T-helper 2 cell treated with Interferon-gamma antibody and Interleukin-4, amounts not matched to agents 5 μg/mL and 100 μg/mL, for 36 hours (primary cell): ENCODE results near the gene DIP2A.
"Not testable (repeated sequence)": the region's sequence is repeated elsewhere in the genome, so short reads cannot be mapped to it uniquely, and the experiment has no call there.

Source experiments
- DNase-seq: peaks from one replicate; pipeline ENCODE4 v3.0.0; 2021; ENCODE audit warnings: low spot score
- H3K27ac Mint-ChIP-seq: one replicate; pipeline ENCODE4 v1.8.0; 2021; ENCODE audit warnings: mild to moderate bottlenecking, mixed read lengths
- H3K27me3 Mint-ChIP-seq: one replicate; pipeline ENCODE4 v1.8.0; 2021; ENCODE audit warnings: low read depth, mixed read lengths
- H3K36me3 Mint-ChIP-seq: one replicate; pipeline ENCODE4 v1.8.0; 2021; ENCODE audit warnings: low read depth, mixed read lengths
- H3K4me1 Mint-ChIP-seq: one replicate; pipeline ENCODE4 v1.8.0; 2021; ENCODE audit warnings: low read depth, mixed read lengths
- H3K4me3 Mint-ChIP-seq: one replicate; pipeline ENCODE4 v1.8.0; 2022; ENCODE audit warnings: mild to moderate bottlenecking, moderate library complexity, mixed read lengths
- H3K9me3 Mint-ChIP-seq: one replicate; pipeline ENCODE4 v1.8.0; 2021; ENCODE audit warnings: mixed read lengths

The DIP2A gene

GRCh38 chr21:46559291-46559983 lies 100.7 kb downstream of the DIP2A start:
- H3K4me1 Mint-ChIP-seq: peaks cover 32% of the 10 kb centered on the region
- no peaks in the 10 kb centered on the region for H3K27me3 Mint-ChIP-seq
- H3K27ac Mint-ChIP-seq: peak overlapping the region; percentile 98
- H3K36me3 Mint-ChIP-seq: peaks cover 54% of the 10 kb centered on the region
- H3K9me3 Mint-ChIP-seq: no peaks in the 10 kb centered on the region
- peak; percentile 64 for DNase-seq
- H3K4me3 Mint-ChIP-seq: peak overlapping the region; percentile 87

- no peaks in the 10 kb centered on the region for H3K27me3 Mint-ChIP-seq
- H3K4me1 Mint-ChIP-seq: peaks cover 32% of the 10 kb centered on the region
- peaks cover 55% of the 10 kb centered on the region for H3K36me3 Mint-ChIP-seq
- H3K9me3 Mint-ChIP-seq: no peaks in the 10 kb centered on the region
- H3K4me3 Mint-ChIP-seq: peak overlapping the region; percentile 87
- H3K27ac Mint-ChIP-seq: peak overlapping the region; percentile 98
- DNase-seq: no peak
Measured at GRCh38 chr21:46560568-46561444, 102.1 kb downstream of the DIP2A start.

DNA sequence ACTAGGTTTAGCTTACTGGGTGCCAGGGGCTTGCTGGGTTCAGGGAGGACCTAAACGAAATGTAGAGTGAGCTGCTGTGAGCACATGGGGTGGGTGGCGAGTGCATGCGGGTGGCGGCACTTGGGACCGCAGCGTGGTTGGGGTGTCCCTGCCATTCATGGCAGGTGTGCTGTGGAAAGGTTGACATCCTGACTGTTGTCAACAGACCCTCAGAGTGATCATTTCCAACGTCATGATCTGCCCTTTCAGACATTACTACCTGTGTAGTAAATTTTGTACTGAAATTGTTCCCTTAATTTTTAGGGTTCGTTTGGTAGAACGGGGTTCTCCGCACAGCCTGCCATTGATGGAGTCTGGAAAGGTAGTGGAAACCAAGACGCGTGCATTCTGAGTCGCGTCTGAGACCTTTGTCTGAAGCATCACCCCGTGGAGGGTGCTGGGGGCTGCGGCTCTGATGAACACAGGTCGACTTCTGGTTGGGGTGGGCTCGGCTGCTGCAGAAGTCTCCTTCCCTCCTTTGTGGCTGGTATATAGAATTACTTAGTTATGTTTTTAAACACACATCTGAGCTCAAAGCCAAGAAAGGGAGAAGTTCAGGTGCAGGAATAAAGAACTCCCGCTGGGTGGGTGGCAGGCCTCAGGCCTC lies 102.9 kb downstream of the DIP2A start:
- H3K36me3 Mint-ChIP-seq: peaks cover 56% of the 10 kb centered on the region
- H3K4me1 Mint-ChIP-seq: peaks cover 36% of the 10 kb centered on the region

GRCh38 chr21:46562472-46562871 lies 103.8 kb downstream of the DIP2A start:
- H3K27me3 Mint-ChIP-seq: no peaks in the 10 kb centered on the region
- peak overlapping the region; percentile 49 for H3K27ac Mint-ChIP-seq
- no peak for DNase-seq
- H3K36me3 Mint-ChIP-seq: peaks cover 57% of the 10 kb centered on the region
- peaks cover 42% of the 10 kb centered on the region for H3K4me1 Mint-ChIP-seq
- H3K9me3 Mint-ChIP-seq: no peaks in the 10 kb centered on the region
- no peak overlapping the region for H3K4me3 Mint-ChIP-seq

More for the DNA sequence above, 102.9 kb downstream of the DIP2A start:
- Mint-ChIP-seq H3K4me3 (peak overlapping the region; percentile 87), H3K27me3 (no peaks in the 10 kb centered on the region), H3K27ac (peak overlapping the region; percentile 98), H3K9me3 (no peaks in the 10 kb centered on the region)
- no peak for DNase-seq

GRCh38 chr21:46562964-46563607 lies 104.4 kb downstream of the DIP2A start:
- peaks cover 62% of the 10 kb centered on the region for H3K36me3 Mint-ChIP-seq
- H3K9me3 Mint-ChIP-seq: no peaks in the 10 kb centered on the region
- H3K4me1 Mint-ChIP-seq: peaks cover 44% of the 10 kb centered on the region
- H3K27ac Mint-ChIP-seq: no peak overlapping the region
- H3K4me3 Mint-ChIP-seq: no peak overlapping the region
- DNase-seq: no peak
- no peaks in the 10 kb centered on the region for H3K27me3 Mint-ChIP-seq

DNA sequence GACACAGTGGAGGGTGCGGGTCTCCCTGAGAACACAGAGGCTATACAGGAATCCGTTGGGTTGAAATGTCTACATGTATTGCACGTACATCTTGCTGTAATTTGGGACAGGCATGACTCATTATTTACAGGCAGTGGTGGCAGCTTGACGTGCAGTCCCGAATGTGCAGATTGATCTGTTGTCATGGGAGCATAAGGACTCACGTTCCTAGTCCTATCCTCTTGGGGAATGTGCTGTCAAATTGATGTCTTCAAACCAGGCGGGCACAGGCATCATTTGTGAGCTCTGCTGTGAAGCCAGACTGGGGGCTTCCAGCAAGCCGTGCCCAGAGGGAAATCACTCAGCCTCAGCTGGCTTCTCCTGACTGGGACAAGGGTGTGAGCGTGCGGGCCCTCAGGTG lies 105.7 kb downstream of the DIP2A start:
- Mint-ChIP-seq H3K4me1 (peaks cover 40% of the 10 kb centered on the region), H3K27ac (no peak overlapping the region), H3K27me3 (no peaks in the 10 kb centered on the region), H3K9me3 (no peaks in the 10 kb centered on the region), H3K36me3 (peaks cover 64% of the 10 kb centered on the region), H3K4me3 (no peak overlapping the region)
- no peak for DNase-seq

DNA sequence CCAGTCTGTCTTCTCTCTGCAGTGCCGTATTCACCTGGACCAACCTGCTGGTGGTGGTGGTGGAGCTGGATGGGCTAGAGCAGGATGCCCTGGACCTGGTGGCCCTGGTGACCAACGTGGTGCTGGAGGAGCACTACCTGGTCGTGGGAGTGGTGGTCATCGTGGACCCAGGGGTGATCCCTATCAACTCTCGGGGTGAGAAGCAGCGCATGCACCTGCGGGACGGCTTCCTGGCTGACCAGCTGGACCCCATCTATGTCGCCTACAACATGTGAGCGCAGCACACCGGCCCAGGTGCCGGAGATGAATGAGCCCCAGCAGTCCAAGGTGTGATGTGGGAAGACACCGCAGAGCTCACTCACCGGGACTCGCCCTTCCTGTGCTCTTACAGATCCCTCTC lies 108.7 kb downstream of the DIP2A start:
- Mint-ChIP-seq H3K4me3 (no peak overlapping the region), H3K27ac (no peak overlapping the region), H3K4me1 (peaks cover 13% of the 10 kb centered on the region), H3K27me3 (no peaks in the 10 kb centered on the region), H3K36me3 (peaks cover 69% of the 10 kb centered on the region), H3K9me3 (peaks cover 8% of the 10 kb centered on the region)
- DNase-seq: no peak

GRCh38 chr21:46568562-46568961 lies 109.9 kb downstream of the DIP2A start:
- H3K9me3 Mint-ChIP-seq: peaks cover 14% of the 10 kb centered on the region
- peaks cover 12% of the 10 kb centered on the region for H3K4me1 Mint-ChIP-seq
- no peak for DNase-seq
- H3K36me3 Mint-ChIP-seq: peaks cover 67% of the 10 kb centered on the region
- H3K4me3 Mint-ChIP-seq: no peak overlapping the region
- H3K27ac Mint-ChIP-seq: no peak overlapping the region
- H3K27me3 Mint-ChIP-seq: no peaks in the 10 kb centered on the region

- peaks cover 66% of the 10 kb centered on the region for H3K36me3 Mint-ChIP-seq
- H3K4me1 Mint-ChIP-seq: peaks cover 12% of the 10 kb centered on the region
- no peaks in the 10 kb centered on the region for H3K27me3 Mint-ChIP-seq
- no peak overlapping the region for H3K4me3 Mint-ChIP-seq
- no peak overlapping the region for H3K27ac Mint-ChIP-seq
- no peak for DNase-seq
- H3K9me3 Mint-ChIP-seq: peaks cover 14% of the 10 kb centered on the region
Measured at GRCh38 chr21:46569081-46569480, 110.4 kb downstream of the DIP2A start.

- Mint-ChIP-seq H3K36me3 (peaks cover 63% of the 10 kb centered on the region), H3K4me3 (no peak overlapping the region), H3K27ac (no peak overlapping the region), H3K9me3 (peaks cover 14% of the 10 kb centered on the region), H3K4me1 (peaks cover 16% of the 10 kb centered on the region), H3K27me3 (no peaks in the 10 kb centered on the region)
- DNase-seq: no peak
Measured at GRCh38 chr21:46570119-46570518, 111.4 kb downstream of the DIP2A start.

DNA sequence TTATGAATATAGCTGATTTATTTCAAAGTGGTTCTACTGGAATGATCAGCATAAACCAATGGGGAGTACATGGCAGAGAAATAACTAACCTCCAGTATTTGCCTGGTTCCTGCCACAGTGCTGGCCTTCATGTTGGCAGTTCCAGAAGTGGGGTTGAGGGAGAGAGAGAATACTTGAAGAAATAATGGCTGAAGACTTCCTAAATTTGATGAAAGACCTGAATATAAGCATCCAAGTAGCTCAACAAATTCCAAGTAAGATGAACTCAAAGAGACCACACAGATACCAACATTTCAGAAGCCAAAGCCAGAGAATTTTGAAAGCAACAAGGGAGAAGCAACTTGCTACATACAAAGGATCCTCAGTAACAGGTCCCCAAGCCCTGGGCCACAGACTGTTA lies 111.9 kb downstream of the DIP2A start:
- no peaks in the 10 kb centered on the region for H3K27me3 Mint-ChIP-seq
- H3K9me3 Mint-ChIP-seq: peaks cover 14% of the 10 kb centered on the region
- H3K27ac Mint-ChIP-seq: no peak overlapping the region
- no peak overlapping the region for H3K4me3 Mint-ChIP-seq
- DNase-seq: no peak
- peaks cover 60% of the 10 kb centered on the region for H3K36me3 Mint-ChIP-seq
- peaks cover 21% of the 10 kb centered on the region for H3K4me1 Mint-ChIP-seq

DNA sequence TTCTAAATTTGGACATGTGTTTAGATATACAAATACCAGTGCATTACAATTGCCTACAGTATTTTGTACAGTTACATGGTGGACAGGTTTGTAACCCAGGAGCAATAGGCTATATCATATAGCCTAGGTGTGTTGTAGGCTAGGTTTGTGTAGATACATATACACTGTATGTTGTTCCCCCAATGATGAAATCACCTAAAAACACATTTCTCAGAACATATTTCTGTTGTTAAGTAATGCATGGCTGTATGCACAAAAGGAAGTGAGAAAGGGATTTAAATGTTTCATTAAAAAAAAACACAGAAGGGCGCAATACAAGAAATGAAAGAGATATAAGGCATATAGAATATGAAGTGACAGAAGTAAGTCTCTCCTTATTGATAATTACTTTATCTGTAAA lies 114.2 kb downstream of the DIP2A start:
- Mint-ChIP-seq H3K4me3 (no peak overlapping the region), H3K27me3 (no peaks in the 10 kb centered on the region), H3K36me3 (peaks cover 45% of the 10 kb centered on the region), H3K9me3 (peaks cover 21% of the 10 kb centered on the region), H3K27ac (no peak overlapping the region), H3K4me1 (peaks cover 9% of the 10 kb centered on the region)
- no peak for DNase-seq

DNA sequence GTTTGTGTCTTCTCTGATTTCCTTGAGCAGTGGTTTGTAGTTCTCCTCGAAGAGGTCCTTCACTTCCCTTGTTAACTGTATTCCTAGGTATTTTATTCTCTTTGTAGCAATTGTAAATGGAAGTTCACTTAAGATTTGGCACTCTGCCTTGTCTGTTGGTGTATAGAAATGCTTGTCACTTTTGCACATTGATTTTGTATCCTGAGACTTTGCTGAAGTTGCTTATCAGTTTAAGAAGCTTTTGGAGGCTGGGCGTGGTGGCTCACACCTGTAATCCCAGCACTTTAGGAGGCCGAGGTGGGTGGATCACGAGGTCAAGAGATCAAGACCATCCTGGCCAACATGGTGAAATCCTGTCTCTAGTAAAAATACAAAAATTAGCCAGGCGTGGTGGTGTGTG lies 119.1 kb downstream of the DIP2A start:
- H3K9me3 Mint-ChIP-seq: peaks cover 42% of the 10 kb centered on the region
- peaks cover 42% of the 10 kb centered on the region for H3K36me3 Mint-ChIP-seq
- H3K27ac Mint-ChIP-seq, H3K4me3 Mint-ChIP-seq, H3K4me1 Mint-ChIP-seq, DNase-seq, H3K27me3 Mint-ChIP-seq: not testable (repeated sequence)
